Neural cell (in vitro differentiated cells): ENCODE measurements around the gene KRTAP20-3. TPM values are rescaled to one million over a fixed set of nuclear protein-coding genes. Genes with fewer than 3 reads are reported as not detected.

ENCODE experiments used
- H2AFZ ChIP-seq: fragments of 200-600, 300-800 bp; sonication (generic), shearing (Covaris generic); 2 replicates; pipeline ENCODE4 v1.6.0; 2014; ENCODE audit warnings: low read depth, mild to moderate bottlenecking, antibody characterized with exemption, low read length, moderate library complexity
- H3F3A ChIP-seq: fragments of 200-600 bp; shearing (Covaris generic); 2 replicates; pipeline ENCODE4 v1.6.1; 2016; ENCODE audit warnings: mild to moderate bottlenecking, moderate library complexity, mixed read lengths, antibody characterized with exemption, low read length; ENCODE audit not compliant: insufficient read depth, poor library complexity, severe bottlenecking
- H3K27ac ChIP-seq: fragments of 200-600, 300-800 bp; sonication (generic), shearing (Covaris generic); 2 replicates; pipeline ENCODE4 v1.5.1; 2014; ENCODE audit warnings: mild to moderate bottlenecking, low read length, moderate library complexity
- H3K27me3 ChIP-seq: fragments of 300-800, 200-600 bp; sonication (generic), shearing (Covaris generic); 2 replicates; pipeline ENCODE4 v1.6.0; 2014; ENCODE audit warnings: mild to moderate bottlenecking, low read depth, low read length, moderate library complexity; ENCODE audit not compliant: insufficient read depth
- H3K36me3 ChIP-seq: fragments of 300-800, 200-600 bp; sonication (generic), shearing (Covaris generic); 2 replicates; pipeline ENCODE4 v1.5.1; 2014; ENCODE audit warnings: mild to moderate bottlenecking, antibody characterized with exemption, low read length, moderate library complexity; ENCODE audit not compliant: insufficient read depth
- H3K4me2 ChIP-seq: fragments of 300-800, 200-600 bp; sonication (generic), shearing (Covaris generic); 2 replicates; pipeline ENCODE4 v1.6.0; 2014; ENCODE audit warnings: mild to moderate bottlenecking, low read length
- H3K4me3 ChIP-seq: fragments of 300-800, 200-600 bp; sonication (generic), shearing (Covaris generic); 2 replicates; pipeline ENCODE4 v1.5.1; 2014; ENCODE audit warnings: mild to moderate bottlenecking, low read length, moderate library complexity
- H3K79me2 ChIP-seq: fragments of 200-600 bp; shearing (Covaris generic); replicated peaks from 2 replicates; pipeline ENCODE4 v1.6.0; 2014; ENCODE audit warnings: mild to moderate bottlenecking, low read length, moderate library complexity; ENCODE audit not compliant: insufficient read depth
- H3K9ac ChIP-seq: fragments of 300-800, 200-600 bp; sonication (generic), shearing (Covaris generic); 2 replicates; pipeline ENCODE4 v1.6.1; 2016; ENCODE audit warnings: mild to moderate bottlenecking, low read length, mixed read lengths
- H3K9me2 ChIP-seq: fragments of 200-600 bp; shearing (Covaris generic); 2 replicates; pipeline ENCODE4 v1.6.1; 2016; ENCODE audit warnings: mild to moderate bottlenecking, low read length, mixed read lengths; ENCODE audit not compliant: insufficient read depth
- H3K9me3 ChIP-seq: fragments of 200-600, 300-800 bp; sonication (generic), shearing (Covaris generic); 2 replicates; pipeline ENCODE4 v1.6.1; 2016; ENCODE audit warnings: mild to moderate bottlenecking, mixed run types, low read length, moderate library complexity, mixed read lengths
- H4K20me1 ChIP-seq: fragments of 200-600 bp; shearing (Covaris generic); 2 replicates; pipeline ENCODE4 v1.6.1; 2016; ENCODE audit warnings: mild to moderate bottlenecking, mixed run types; ENCODE audit not compliant: insufficient read depth
- EP300 ChIP-seq: fragments of 450-650 bp; conservative IDR thresholded peaks from 2 replicates; pipeline ENCODE4 v1.6.1; 2014; ENCODE audit warnings: antibody characterized with exemption, mild to moderate bottlenecking, moderate library complexity; ENCODE audit not compliant: poor library complexity, severe bottlenecking
- EZH2 ChIP-seq: fragments of 200-600, 300-800 bp; shearing (Covaris generic), sonication (generic); IDR thresholded peaks from 2 replicates; pipeline ENCODE4 v1.6.1; 2014; ENCODE audit warnings: antibody characterized with exemption, low read length, borderline replicate concordance, mild to moderate bottlenecking; ENCODE audit not compliant: insufficient read depth, poor library complexity, severe bottlenecking
- MXI1 ChIP-seq: fragments of 450-650 bp; conservative IDR thresholded peaks from 2 replicates; pipeline ENCODE4 v1.6.1; 2014; ENCODE audit warnings: antibody characterized with exemption, mild to moderate bottlenecking; ENCODE audit not compliant: poor library complexity, severe bottlenecking
- POLR2AphosphoS5 ChIP-seq: IDR thresholded peaks from 2 replicates; pipeline ENCODE4 v1.6.1; 2012
- RAD21 ChIP-seq: fragments of 450-650 bp; conservative IDR thresholded peaks from 2 replicates; pipeline ENCODE4 v1.6.1; 2014; ENCODE audit warnings: antibody characterized with exemption, mild to moderate bottlenecking, moderate library complexity
- REST ChIP-seq: IDR thresholded peaks from 2 replicates; pipeline ENCODE4 v1.6.1; 2012; ENCODE audit warnings: borderline replicate concordance
- SMC3 ChIP-seq: fragments of 450-650 bp; conservative IDR thresholded peaks from 2 replicates; pipeline ENCODE4 v1.6.1; 2014; ENCODE audit warnings: antibody characterized with exemption, mild to moderate bottlenecking, moderate library complexity; ENCODE audit not compliant: poor library complexity
- TAF1 ChIP-seq: IDR thresholded peaks from 2 replicates; pipeline ENCODE4 v1.6.1; 2012; ENCODE audit warnings: low read depth
- polyA plus RNA-seq: library from polyadenylated mRNA; depleted of rRNA; stranded (reverse); fragments of >200 nt; gene quantifications from 2 replicates; pipeline ENCODE4 v1.2.3, GENCODE V29; 2014
- TF ChIP-seq, protein P1 (sequence below): fragments of 450-650 bp; IDR thresholded peaks from 2 replicates; pipeline ENCODE4 v1.5.1; 2014; ENCODE audit warnings: antibody characterized with exemption, mild to moderate bottlenecking, moderate library complexity; ENCODE audit not compliant: poor library complexity, severe bottlenecking

Gene KRTAP20-3
- polyA plus RNA-seq, 1 donor from 2014 or later: not detected

DNA sequence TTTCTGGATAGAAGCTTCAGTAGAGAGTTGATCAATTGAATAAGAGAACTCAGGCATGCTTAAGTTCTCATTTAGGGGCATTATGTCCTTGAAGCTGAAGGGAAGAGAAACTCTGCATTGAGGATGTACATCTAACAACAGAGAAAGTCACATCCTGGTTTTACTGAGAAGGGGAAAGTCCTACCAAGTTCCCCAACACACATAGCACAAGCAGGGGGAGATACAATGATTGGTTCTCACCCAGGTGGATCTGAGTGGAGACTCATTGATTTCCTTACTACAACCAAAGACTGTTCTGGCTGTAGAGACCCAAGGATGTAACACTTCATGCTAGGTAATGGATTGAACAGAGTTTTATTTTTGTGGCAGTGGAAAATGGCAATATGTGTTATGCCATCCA is 27.5 kb upstream of the KRTAP20-3 start:
- no peaks in the 10 kb centered on the region for H3K9me3 ChIP-seq
- H3K4me3 ChIP-seq: no peak overlapping the region
- H3K27ac ChIP-seq: no peak overlapping the region
- no peaks in the 10 kb centered on the region for H3K9me2 ChIP-seq
- TF ChIP-seq MXI1: no peak
- TF ChIP-seq EZH2: no peak
- no peak for TF ChIP-seq REST
- TF ChIP-seq EP300: no peak
- TF ChIP-seq SMC3: no peak
- TF ChIP-seq, protein P1, sequence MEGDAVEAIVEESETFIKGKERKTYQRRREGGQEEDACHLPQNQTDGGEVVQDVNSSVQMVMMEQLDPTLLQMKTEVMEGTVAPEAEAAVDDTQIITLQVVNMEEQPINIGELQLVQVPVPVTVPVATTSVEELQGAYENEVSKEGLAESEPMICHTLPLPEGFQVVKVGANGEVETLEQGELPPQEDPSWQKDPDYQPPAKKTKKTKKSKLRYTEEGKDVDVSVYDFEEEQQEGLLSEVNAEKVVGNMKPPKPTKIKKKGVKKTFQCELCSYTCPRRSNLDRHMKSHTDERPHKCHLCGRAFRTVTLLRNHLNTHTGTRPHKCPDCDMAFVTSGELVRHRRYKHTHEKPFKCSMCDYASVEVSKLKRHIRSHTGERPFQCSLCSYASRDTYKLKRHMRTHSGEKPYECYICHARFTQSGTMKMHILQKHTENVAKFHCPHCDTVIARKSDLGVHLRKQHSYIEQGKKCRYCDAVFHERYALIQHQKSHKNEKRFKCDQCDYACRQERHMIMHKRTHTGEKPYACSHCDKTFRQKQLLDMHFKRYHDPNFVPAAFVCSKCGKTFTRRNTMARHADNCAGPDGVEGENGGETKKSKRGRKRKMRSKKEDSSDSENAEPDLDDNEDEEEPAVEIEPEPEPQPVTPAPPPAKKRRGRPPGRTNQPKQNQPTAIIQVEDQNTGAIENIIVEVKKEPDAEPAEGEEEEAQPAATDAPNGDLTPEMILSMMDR: no peak
- TF ChIP-seq TAF1: no peak
- no peaks in the 10 kb centered on the region for H3K79me2 ChIP-seq
- H3F3A ChIP-seq: no peaks in the 10 kb centered on the region
- no peak overlapping the region for H3K9ac ChIP-seq
- H3K36me3 ChIP-seq: no peaks in the 10 kb centered on the region
- H4K20me1 ChIP-seq: no peaks in the 10 kb centered on the region
- no peaks in the 10 kb centered on the region for H3K27me3 ChIP-seq
- H2AFZ ChIP-seq: no peak overlapping the region
- H3K4me2 ChIP-seq: no peak overlapping the region

DNA sequence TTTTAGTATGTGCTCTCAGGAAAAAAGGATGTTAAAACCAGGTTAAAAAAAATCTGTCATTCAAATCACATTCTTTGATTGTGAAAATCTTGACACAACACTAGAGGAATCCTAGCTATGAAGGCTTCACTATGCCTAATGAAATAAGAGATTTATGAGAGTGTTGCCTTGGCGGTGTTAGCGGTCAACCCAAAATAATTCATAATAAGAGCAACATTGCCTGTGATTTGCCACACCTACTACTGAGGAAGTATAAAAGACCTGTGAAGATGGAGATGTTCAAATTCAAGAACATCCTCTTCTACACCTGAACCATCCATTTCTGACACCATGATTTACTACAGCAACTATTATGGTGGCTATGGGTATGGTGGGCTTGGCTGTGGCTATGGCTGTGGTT is 26.5 kb upstream of the KRTAP20-3 start, which contains the start of gene KRTAP20-1:
KRTAP20-1 (plus strand) TSS at position 301 of the 400 bp plus-strand sequence; CDS start at position 331, 30 bp downstream.
- Histone ChIP-seq H3K36me3 (no peaks in the 10 kb centered on the region), H2AFZ (no peak within 1 kb of the TSS), H3K4me2 (no peak within 1 kb of the TSS), H3K9me2 (no peaks in the 10 kb centered on the region), H3K27ac (no peak within 1 kb of the TSS), H3K9ac (no peak within 1 kb of the TSS), H4K20me1 (no peaks in the 10 kb centered on the region), H3K27me3 (no peaks in the 10 kb centered on the region), H3K79me2 (no peaks in the 10 kb centered on the region), H3K9me3 (no peaks in the 10 kb centered on the region), H3K4me3 (no peak within 1 kb of the TSS), H3F3A (no peaks in the 10 kb centered on the region)
- TF ChIP-seq MXI1 (no peak), EZH2 (no peak), REST (no peak), TAF1 (no peak), RAD21 (no peak), EP300 (no peak), POLR2AphosphoS5 (no peak), SMC3 (no peak)
- TF ChIP-seq, protein P1: no peak
